Lower lobe of right lung (tissue), 2 donors: ENCODE data around the gene CLTRN. TPM values are rescaled to one million over a fixed set of nuclear protein-coding genes. Genes with fewer than 3 reads are reported as not detected.

Source experiments
- ATAC-seq, 2 donors: fragments of 200-7000 bp; cut with Tn5 transposase; one replicate each; pipeline ENCODE4 v1.9.1; 2020 to 2022; ENCODE audit warnings: mild to moderate bottlenecking in 2 of 2, moderate library complexity in 2 of 2
- DNase-seq: peaks from one replicate; pipeline ENCODE4 v3.0.0-alpha.2; 2020
- H3K27ac ChIP-seq: fragments of 200-600 bp; one replicate; pipeline ENCODE4 v1.8.0; 2022
- H3K27me3 ChIP-seq: fragments of 200-600 bp; one replicate; pipeline ENCODE4 v1.8.0; 2022; ENCODE audit warnings: low read depth
- H3K36me3 ChIP-seq: fragments of 200-600 bp; one replicate; pipeline ENCODE4 v1.8.0; 2022; ENCODE audit warnings: mild to moderate bottlenecking
- H3K4me1 ChIP-seq: fragments of 200-600 bp; one replicate; pipeline ENCODE4 v1.8.0; 2022
- H3K4me3 ChIP-seq: fragments of 200-600 bp; one replicate; pipeline ENCODE4 v1.8.0; 2022; ENCODE audit warnings: mild to moderate bottlenecking
- H3K9me3 ChIP-seq: fragments of 200-600 bp; one replicate; pipeline ENCODE4 v1.8.0; 2022
- intact Hi-C: fragments of 100-400 bp; cut with DNase I; formaldehyde crosslinking; loops from one replicate; pipeline ENCODE4 v1.11.0; 2022
- total RNA-seq: library from RNA; stranded (reverse); fragmentation: NEBNext Ultra II Directional; extraction: Animal tissue kit (Norgen Biotek cat#: 25700); gene quantifications from one replicate; pipeline ENCODE4 v1.2.1, GENCODE V29; 2021
- TF ChIP-seq, protein P1 (sequence below): fragments of 200-600 bp; IDR thresholded peaks from one replicate; pipeline ENCODE4 v1.8.0; 2022; ENCODE audit warnings: antibody characterized with exemption, mild to moderate bottlenecking
- donor health status: DM: no; HTN: yes; CAD: no; lungs with severe emphysema.

The CLTRN gene
- total RNA-seq, 1 donor from 2014 or later = 0.38 TPM

DNA sequence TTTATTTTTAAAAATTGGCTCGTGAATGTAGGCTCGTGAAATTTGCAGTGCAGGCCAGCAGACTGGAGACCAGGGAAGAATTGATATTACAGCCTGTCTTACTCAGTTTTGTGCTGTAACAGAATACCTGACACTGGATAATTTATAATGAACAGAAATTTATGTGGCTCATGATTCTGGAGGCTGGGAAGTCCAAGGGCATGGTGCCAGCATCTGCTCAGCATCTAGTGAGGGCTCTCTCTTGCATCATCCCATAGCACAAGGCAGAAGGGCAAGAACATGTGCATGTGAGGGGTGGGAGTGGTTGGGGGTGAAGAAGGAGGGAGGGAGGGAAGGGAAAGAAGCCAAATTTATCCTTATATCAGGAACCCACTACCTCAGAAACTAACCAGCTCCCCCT is 13.7 kb upstream of the CLTRN start:
- intact Hi-C loops = no loop called here
- Histone ChIP-seq H3K4me1 (peaks cover 8% of the 10 kb centered on the region), H3K9me3 (no peaks in the 10 kb centered on the region), H3K4me3 (no peak overlapping the region), H3K36me3 (no peaks in the 10 kb centered on the region), H3K27ac (no peak overlapping the region), H3K27me3 (no peaks in the 10 kb centered on the region)
- TF ChIP-seq, protein P1, sequence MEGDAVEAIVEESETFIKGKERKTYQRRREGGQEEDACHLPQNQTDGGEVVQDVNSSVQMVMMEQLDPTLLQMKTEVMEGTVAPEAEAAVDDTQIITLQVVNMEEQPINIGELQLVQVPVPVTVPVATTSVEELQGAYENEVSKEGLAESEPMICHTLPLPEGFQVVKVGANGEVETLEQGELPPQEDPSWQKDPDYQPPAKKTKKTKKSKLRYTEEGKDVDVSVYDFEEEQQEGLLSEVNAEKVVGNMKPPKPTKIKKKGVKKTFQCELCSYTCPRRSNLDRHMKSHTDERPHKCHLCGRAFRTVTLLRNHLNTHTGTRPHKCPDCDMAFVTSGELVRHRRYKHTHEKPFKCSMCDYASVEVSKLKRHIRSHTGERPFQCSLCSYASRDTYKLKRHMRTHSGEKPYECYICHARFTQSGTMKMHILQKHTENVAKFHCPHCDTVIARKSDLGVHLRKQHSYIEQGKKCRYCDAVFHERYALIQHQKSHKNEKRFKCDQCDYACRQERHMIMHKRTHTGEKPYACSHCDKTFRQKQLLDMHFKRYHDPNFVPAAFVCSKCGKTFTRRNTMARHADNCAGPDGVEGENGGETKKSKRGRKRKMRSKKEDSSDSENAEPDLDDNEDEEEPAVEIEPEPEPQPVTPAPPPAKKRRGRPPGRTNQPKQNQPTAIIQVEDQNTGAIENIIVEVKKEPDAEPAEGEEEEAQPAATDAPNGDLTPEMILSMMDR = no peak
- DNase-seq (no peak), ATAC-seq (no peak)

DNA sequence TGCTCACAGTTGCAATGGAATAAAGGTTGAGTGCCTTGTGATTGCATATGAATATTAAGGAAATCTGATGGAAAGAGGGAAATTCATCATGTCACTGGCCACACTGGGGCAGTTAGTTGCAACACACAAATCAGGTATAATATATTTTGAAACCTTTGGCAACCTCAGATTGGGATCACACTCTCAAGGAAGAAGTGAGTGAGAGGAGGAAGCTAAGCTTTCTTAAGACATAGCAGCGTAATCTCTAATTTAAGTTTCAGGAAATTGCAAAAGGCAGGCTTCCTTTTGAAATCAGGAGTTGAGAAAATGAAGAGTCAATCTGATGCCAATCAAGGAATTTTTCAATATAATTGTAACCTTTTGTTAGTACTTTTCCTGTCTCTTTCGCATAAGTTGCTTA is 12.3 kb upstream of the CLTRN start:
- Histone ChIP-seq H3K27me3 (no peaks in the 10 kb centered on the region), H3K4me1 (peaks cover 8% of the 10 kb centered on the region), H3K27ac (no peak overlapping the region), H3K9me3 (no peaks in the 10 kb centered on the region), H3K36me3 (no peaks in the 10 kb centered on the region), H3K4me3 (peak overlapping the region; percentile 76)
- DNase-seq = no peak
- ATAC-seq = no peak
- TF ChIP-seq, protein P1 = no peak
- intact Hi-C loops = no loop called here

DNA sequence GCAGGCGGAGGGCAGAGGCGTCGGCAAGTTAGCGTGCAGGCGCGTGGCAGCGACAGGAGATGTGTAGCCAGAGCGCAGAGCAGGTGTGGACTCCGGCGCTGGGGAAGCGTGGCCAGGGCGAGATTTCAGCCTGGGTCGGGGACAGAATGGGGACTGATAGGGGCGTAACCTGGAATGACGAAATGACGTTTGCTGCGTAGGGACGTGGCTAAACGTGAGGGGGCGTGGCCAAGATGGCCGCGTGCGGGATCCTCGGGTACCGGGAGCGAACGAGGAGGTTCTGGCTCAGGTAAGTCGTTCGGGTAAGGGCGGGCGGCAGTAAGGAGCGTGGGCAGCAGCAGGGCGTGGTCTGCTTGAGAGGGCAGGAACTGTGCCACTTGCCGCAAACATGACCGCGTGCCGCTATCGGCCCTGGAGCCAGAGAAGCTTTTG is 10.9 kb upstream of the CLTRN start:
- Histone ChIP-seq H3K27me3 (no peaks in the 10 kb centered on the region), H3K9me3 (no peaks in the 10 kb centered on the region), H3K27ac (peak overlapping the region; percentile 97), H3K36me3 (no peaks in the 10 kb centered on the region), H3K4me3 (peak overlapping the region; percentile 76), H3K4me1 (peaks cover 8% of the 10 kb centered on the region)
- peak; percentile 88 for DNase-seq
- intact Hi-C loops = no loop called here
- peak; percentile 88 for ATAC-seq
- TF ChIP-seq, protein P1 = no peak

DNA sequence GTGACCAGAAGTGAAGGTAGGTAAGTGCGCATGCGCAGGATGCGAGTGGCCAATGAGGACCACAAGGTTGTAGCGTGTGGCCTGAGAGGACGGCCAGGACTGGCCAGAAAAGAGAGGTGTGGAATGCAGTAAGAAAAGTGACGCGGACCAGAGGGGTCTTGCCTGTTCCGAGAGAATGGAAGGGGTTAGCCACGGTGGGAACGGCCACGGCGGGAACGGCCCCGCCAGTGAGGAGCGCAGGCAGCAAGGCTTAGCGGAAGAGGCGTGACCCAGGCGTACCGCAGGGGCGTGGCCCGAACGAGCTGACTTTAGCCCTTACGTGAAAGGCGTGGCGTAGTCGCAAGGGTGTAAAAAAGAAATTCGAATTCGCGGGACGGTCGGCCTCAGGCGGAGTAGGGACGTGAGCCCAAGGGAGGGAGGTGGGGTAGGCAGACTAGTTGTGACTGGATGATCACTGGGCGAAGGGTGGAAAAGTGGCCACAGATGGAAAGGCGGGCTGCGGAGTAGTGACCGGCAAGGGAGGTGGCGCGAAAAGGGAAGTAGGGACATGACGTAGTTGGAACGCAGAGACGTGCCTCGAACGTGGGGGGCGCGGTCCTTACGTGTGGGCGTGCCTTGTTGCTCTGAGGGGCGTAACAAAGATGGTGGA is 10.4 kb upstream of the CLTRN start:
- H3K36me3 ChIP-seq = no peaks in the 10 kb centered on the region
- H3K27me3 ChIP-seq = no peaks in the 10 kb centered on the region
- peak overlapping the region; percentile 76 for H3K4me3 ChIP-seq
- H3K4me1 ChIP-seq = peaks cover 8% of the 10 kb centered on the region
- ATAC-seq (peak; percentile 96 to 97), DNase-seq (peak; percentile 96)
- TF ChIP-seq, protein P1 = no peak
- H3K9me3 ChIP-seq = no peaks in the 10 kb centered on the region
- H3K27ac ChIP-seq = peak overlapping the region; percentile 97
- intact Hi-C loops = no loop called here

DNA sequence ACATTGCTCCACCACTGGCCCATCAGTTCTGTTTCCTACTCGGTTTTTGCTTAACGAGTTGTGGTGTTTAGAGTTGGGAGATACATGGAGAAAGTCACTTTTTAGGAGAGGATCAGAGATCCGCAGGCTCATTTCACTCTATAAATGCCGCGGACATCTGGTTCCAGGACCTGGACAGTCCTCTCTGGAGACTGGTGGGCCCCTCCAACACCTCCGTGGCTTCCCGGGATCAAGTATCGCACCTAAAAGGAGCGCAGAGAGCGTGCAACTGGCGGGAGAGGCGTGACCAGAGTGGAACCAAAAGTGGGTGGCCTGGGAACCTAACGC is 9.9 kb upstream of the CLTRN start:
- intact Hi-C loops = no loop called here
- Histone ChIP-seq H3K27me3 (no peaks in the 10 kb centered on the region), H3K4me3 (peak overlapping the region; percentile 76), H3K36me3 (no peaks in the 10 kb centered on the region), H3K27ac (peak overlapping the region; percentile 97), H3K4me1 (peaks cover 8% of the 10 kb centered on the region), H3K9me3 (no peaks in the 10 kb centered on the region)
- ATAC-seq (no peak), DNase-seq (no peak)
- TF ChIP-seq, protein P1 = no peak
